ENCODE data around the gene CLCN7. TPM values are rescaled to one million over a fixed set of nuclear protein-coding genes. Genes with fewer than 3 reads are reported as not detected.
A peak's percentile ranks its signal among the peaks of the same experiment; 100 is the strongest.

CLCN7 gene
- polyA plus RNA-seq, 3 donors = 37.4 to 249 (median 56.5) TPM

DNA sequence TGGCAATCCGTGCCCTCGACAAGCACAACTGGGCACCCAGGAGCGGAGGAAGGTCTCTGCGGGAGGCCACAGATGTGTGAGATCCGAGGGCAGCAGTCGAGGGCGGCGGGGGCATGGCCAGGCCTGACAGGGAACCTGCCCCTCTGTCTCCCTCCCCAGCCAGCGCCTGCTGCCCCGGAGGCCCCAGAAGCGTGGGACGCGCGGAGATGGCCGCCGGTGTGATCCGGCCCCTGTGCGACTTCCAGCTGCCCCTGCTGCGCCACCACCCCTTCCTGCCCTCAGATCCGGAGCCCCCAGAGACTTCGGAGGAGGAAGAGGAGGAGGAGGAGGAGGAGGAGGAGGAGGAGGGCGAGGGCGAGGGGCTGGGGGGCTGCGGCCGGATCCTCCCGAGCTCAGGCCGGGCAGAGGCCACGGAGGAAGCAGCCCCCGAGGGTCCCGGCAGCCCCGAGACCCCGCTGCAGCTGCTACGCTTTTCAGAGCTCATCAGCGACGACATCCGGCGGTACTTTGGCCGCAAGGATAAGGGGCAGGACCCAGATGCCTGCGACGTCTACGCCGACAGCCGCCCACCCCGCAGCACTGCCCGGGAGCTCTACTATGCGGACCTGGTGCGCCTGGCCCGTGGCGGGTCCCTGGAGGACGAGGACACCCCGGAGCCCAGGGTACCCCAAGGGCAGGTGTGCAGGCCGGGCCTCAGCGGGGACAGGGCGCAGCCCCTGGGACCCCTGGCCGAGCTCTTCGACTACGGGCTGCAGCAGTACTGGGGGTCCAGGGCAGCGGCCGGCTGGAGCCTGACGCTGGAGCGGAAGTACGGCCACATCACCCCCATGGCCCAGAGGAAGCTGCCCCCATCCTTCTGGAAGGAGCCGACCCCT, 42.2 kb downstream of the CLCN7 start:
- Histone ChIP-seq H3K4me1 (ENCODE audit: control insufficient read depth in 1 of 2, insufficient read depth in 2 of 2, low read length in 2 of 2) (peaks cover 5 to 21% of the 10 kb centered on the region in 2 donors), H3K4me2 (replicated peaks; ENCODE audit: extremely low read depth, low read length, poor library complexity, severe bottlenecking) (peak overlapping the region; percentile 19), H3K36me3 (replicated peaks in 1 of 2; ENCODE audit: control insufficient read depth in 1 of 2, insufficient read depth in 2 of 2, low read length in 2 of 2) (peaks cover 0 to 4% of the 10 kb centered on the region in 2 donors), H3K9me3 (replicated peaks in 1 of 2; ENCODE audit: control insufficient read depth in 1 of 2, insufficient read depth in 1 of 2, low read length in 2 of 2) (no peaks in the 10 kb centered on the region), H3K79me2 (ENCODE audit: insufficient read depth, low read length) (no peaks in the 10 kb centered on the region), H3K9ac (ENCODE audit: insufficient read depth, low read length, poor library complexity, severe bottlenecking) (peak overlapping the region; percentile 8), H3K27ac (ENCODE audit: low read depth in 1 of 2, low read length in 2 of 2) (no peak overlapping the region), H3K4me3 (replicated peaks in 1 of 3; ENCODE audit: low read depth in 2 of 3, low read length in 3 of 3) (no peak overlapping the region), H2AFZ (ENCODE audit: insufficient read depth, low read depth, low read length, poor library complexity, severe bottlenecking) (no peak overlapping the region), H3K27me3 (ENCODE audit: control insufficient read depth in 2 of 2, insufficient read depth in 2 of 2, low read length in 2 of 2) (peaks cover 0 to 30% of the 10 kb centered on the region in 2 donors), H4K20me1 (ENCODE audit: insufficient read depth, low read length) (no peaks in the 10 kb centered on the region)
- H3K9me3 Mint-ChIP-seq = peaks cover 0 to 2% (median 0%) of the 10 kb centered on the region in 7 donors
- peaks cover 7 to 39% (median 7%) of the 10 kb centered on the region in 3 donors for H3K27me3 Mint-ChIP-seq (ENCODE audit: low read depth in 3 of 3)
- peaks cover 3% of the 10 kb centered on the region for H3K4me1 Mint-ChIP-seq
- TF ChIP-seq, protein P1, sequence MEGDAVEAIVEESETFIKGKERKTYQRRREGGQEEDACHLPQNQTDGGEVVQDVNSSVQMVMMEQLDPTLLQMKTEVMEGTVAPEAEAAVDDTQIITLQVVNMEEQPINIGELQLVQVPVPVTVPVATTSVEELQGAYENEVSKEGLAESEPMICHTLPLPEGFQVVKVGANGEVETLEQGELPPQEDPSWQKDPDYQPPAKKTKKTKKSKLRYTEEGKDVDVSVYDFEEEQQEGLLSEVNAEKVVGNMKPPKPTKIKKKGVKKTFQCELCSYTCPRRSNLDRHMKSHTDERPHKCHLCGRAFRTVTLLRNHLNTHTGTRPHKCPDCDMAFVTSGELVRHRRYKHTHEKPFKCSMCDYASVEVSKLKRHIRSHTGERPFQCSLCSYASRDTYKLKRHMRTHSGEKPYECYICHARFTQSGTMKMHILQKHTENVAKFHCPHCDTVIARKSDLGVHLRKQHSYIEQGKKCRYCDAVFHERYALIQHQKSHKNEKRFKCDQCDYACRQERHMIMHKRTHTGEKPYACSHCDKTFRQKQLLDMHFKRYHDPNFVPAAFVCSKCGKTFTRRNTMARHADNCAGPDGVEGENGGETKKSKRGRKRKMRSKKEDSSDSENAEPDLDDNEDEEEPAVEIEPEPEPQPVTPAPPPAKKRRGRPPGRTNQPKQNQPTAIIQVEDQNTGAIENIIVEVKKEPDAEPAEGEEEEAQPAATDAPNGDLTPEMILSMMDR (IDR thresholded peaks at IDR 0.05) = no peak
- no peak overlapping the region for H3K27ac Mint-ChIP-seq
- peak overlapping the region; percentile 56 to 59 for H3K4me3 Mint-ChIP-seq
- intact Hi-C loops (cut with micrococcal nuclease) = no loop called here
- WGBS (ENCODE audit: insufficient coverage) = 67% methylated on average over 50 of the region's 63 CpGs
- H3K36me3 Mint-ChIP-seq = peaks cover 0 to 7% of the 10 kb centered on the region in 2 donors
- DNase-seq = no peak

DNA sequence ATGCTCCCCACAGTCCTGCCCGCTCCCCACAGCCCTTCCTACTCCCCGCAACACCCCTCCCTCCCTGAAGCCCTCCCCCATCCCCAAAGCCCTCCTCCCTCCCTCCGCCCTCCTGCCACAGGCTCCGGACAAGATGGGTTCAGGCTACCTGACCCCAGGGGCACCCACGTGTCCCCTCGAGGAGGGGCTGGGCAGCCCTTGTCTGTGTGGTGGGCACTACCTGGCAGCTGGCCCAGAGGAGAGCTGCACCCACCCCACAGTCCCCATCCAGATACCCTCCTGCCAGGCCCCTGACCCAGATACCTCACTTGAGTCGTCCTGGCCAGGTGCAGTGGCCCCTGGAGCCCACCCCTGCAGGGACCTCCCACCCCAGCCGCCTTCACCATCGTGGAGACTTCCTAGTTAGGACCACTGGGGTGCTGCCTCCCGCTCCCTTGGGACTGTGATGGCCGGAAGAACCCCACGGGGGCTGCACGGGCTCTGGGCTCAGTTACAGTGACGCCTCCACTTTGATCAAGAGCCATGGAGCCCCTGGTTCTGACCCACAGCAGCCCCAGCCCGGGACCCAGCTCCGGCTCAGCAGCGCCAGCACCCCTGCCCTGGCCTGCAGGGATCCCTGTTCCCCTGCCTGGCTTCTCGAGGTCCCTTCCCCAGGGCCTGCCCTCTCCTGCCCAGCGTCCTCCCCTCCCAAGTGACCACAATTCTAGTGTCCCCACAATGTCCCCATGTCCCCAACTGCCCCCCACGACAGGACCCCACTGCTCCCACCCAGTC, 43.1 kb downstream of the CLCN7 start:
- Histone ChIP-seq H3K27me3 (ENCODE audit: control insufficient read depth in 2 of 2, insufficient read depth in 2 of 2, low read length in 2 of 2) (peaks cover 0 to 30% of the 10 kb centered on the region in 2 donors), H3K9me3 (replicated peaks in 1 of 2; ENCODE audit: control insufficient read depth in 1 of 2, insufficient read depth in 1 of 2, low read length in 2 of 2) (no peaks in the 10 kb centered on the region), H3K79me2 (ENCODE audit: insufficient read depth, low read length) (no peaks in the 10 kb centered on the region), H3K4me1 (ENCODE audit: control insufficient read depth in 1 of 2, insufficient read depth in 2 of 2, low read length in 2 of 2) (peaks cover 5 to 21% of the 10 kb centered on the region in 2 donors), H3K9ac (ENCODE audit: insufficient read depth, low read length, poor library complexity, severe bottlenecking) (no peak overlapping the region), H3K4me2 (replicated peaks; ENCODE audit: extremely low read depth, low read length, poor library complexity, severe bottlenecking) (no peak overlapping the region), H3K4me3 (replicated peaks in 1 of 3; ENCODE audit: low read depth in 2 of 3, low read length in 3 of 3) (no peak overlapping the region), H4K20me1 (ENCODE audit: insufficient read depth, low read length) (no peaks in the 10 kb centered on the region), H2AFZ (ENCODE audit: insufficient read depth, low read depth, low read length, poor library complexity, severe bottlenecking) (no peak overlapping the region), H3K27ac (ENCODE audit: low read depth in 1 of 2, low read length in 2 of 2) (no peak overlapping the region), H3K36me3 (replicated peaks in 1 of 2; ENCODE audit: control insufficient read depth in 1 of 2, insufficient read depth in 2 of 2, low read length in 2 of 2) (peaks cover 0 to 4% of the 10 kb centered on the region in 2 donors)
- peaks cover 3% of the 10 kb centered on the region for H3K4me1 Mint-ChIP-seq
- H3K27ac Mint-ChIP-seq = peak overlapping the region in 1 of 7 donors; percentile 33
- H3K36me3 Mint-ChIP-seq = peaks cover 0 to 7% of the 10 kb centered on the region in 2 donors
- DNase-seq = no peak
- H3K27me3 Mint-ChIP-seq (ENCODE audit: low read depth in 3 of 3) = peaks cover 7 to 39% (median 7%) of the 10 kb centered on the region in 3 donors
- intact Hi-C loops (cut with micrococcal nuclease) = no loop called here
- 80% methylated on average over 18 of the region's 20 CpGs for WGBS (ENCODE audit: insufficient coverage)
- peaks cover 0 to 2% (median 0%) of the 10 kb centered on the region in 7 donors for H3K9me3 Mint-ChIP-seq
- TF ChIP-seq, protein P1 (IDR thresholded peaks at IDR 0.05) = no peak
- peak overlapping the region; percentile 12 to 48 for H3K4me3 Mint-ChIP-seq

Measured in CD14-positive monocyte (primary cell).